HG02798 (cell line): Measurements from ENCODE around the gene GCK.
A peak's percentile ranks its signal among the peaks of the same experiment; 100 is the strongest.

Experiments used
- ATAC-seq: cut with Tn5 transposase; IDR thresholded peaks from one replicate; pipeline ENCODE4 v1.9.1; 2021; ENCODE audit warnings: mild to moderate bottlenecking; ENCODE audit not compliant: unreplicated experiment, poor library complexity

Gene GCK

GRCh38 chr7:44147026-44147991 lies 41.9 kb downstream of the GCK start:
- no peak for ATAC-seq

GRCh38 chr7:44145969-44146911 lies 43.0 kb downstream of the GCK start:
- no peak for ATAC-seq

- no peak for ATAC-seq
Measured at GRCh38 chr7:44145479-44145968, 43.7 kb downstream of the GCK start.

GRCh38 chr7:44144968-44145478 lies 44.2 kb downstream of the GCK start:
- no peak for ATAC-seq

- no peak for ATAC-seq
Measured at GRCh38 chr7:44144426-44144967, 44.7 kb downstream of the GCK start.

- no peak for ATAC-seq
Measured at GRCh38 chr7:44143646-44144250, 45.5 kb downstream of the GCK start.

GRCh38 chr7:44142028-44142427 lies 47.2 kb downstream of the GCK start:
- no peak for ATAC-seq

- no peak for ATAC-seq
Measured at GRCh38 chr7:44141221-44141850, 47.9 kb downstream of the GCK start, which contains the start of gene MYL7. TSS of gene MYL7 (minus strand) at chr7:44141332. CDS start at chr7:44141305, 27 bp downstream.

GRCh38 chr7:44140341-44140740 lies 48.9 kb downstream of the GCK start:
- ATAC-seq: no peak

- ATAC-seq: no peak
Measured at GRCh38 chr7:44139311-44140010, 49.8 kb downstream of the GCK start.

- ATAC-seq: no peak
Measured at GRCh38 chr7:44138698-44139097, 50.5 kb downstream of the GCK start.

- ATAC-seq: no peak
Measured at GRCh38 chr7:44136731-44137130, 52.5 kb downstream of the GCK start.

GRCh38 chr7:44134943-44135628 lies 54.2 kb downstream of the GCK start:
- no peak for ATAC-seq

GRCh38 chr7:44133295-44133694 lies 55.9 kb downstream of the GCK start:
- ATAC-seq: no peak

- ATAC-seq: no peak
Measured at GRCh38 chr7:44132039-44132438, 57.2 kb downstream of the GCK start.

GRCh38 chr7:44131173-44132029 lies 57.8 kb downstream of the GCK start:
- peak; percentile 48 for ATAC-seq
